ENCODE measurements around the gene BRWD1. TPM values are rescaled to one million over a fixed set of nuclear protein-coding genes. Genes with fewer than 3 reads are reported as not detected.

The BRWD1 gene
- total RNA-seq, 6 experiments from 2014 or later: 18.6 to 26.7 (median 21.9) TPM

DNA sequence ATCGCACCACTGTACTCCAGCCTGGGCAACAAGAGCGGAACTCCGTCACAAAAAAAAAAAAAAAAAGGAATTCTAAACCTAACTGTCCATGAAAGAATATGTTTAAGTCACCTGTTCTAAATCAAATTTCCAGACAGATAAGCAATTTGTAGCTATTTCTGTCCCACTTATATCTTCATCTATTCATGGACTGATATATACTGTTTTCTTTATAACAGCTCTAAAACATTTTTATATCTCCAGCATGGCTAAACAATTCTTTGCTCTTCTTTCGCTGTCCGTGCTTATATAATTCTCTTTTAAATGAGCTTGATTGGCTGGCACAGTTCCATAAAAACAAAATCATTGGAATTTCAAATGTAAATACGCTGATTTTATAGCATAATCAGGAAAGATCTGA is 30.5 kb downstream of the BRWD1 start:
- no peaks in the 10 kb centered on the region for H3K9me3 ChIP-seq
- H3K4me3 ChIP-seq: no peak overlapping the region
- DNase-seq (no peak), ATAC-seq (no peak)
- H3K36me3 ChIP-seq: peaks cover 0 to 21% (median 6%) of the 10 kb centered on the region in 4 donors
- intact Hi-C loops (cut with DNase I): no loop called here
- no peaks in the 10 kb centered on the region for H3K4me1 ChIP-seq
- no peaks in the 10 kb centered on the region for H3K27me3 ChIP-seq
- H3K27ac ChIP-seq: no peak overlapping the region
- 97% methylated on average over 6 of the region's 6 CpGs for WGBS (ENCODE audit: insufficient coverage, low coverage, low lambda C conversion rate, missing lambda C conversion rate)
- TF ChIP-seq POLR2A (IDR thresholded peaks at IDR 0.05): no peak
- TF ChIP-seq, protein P1, sequence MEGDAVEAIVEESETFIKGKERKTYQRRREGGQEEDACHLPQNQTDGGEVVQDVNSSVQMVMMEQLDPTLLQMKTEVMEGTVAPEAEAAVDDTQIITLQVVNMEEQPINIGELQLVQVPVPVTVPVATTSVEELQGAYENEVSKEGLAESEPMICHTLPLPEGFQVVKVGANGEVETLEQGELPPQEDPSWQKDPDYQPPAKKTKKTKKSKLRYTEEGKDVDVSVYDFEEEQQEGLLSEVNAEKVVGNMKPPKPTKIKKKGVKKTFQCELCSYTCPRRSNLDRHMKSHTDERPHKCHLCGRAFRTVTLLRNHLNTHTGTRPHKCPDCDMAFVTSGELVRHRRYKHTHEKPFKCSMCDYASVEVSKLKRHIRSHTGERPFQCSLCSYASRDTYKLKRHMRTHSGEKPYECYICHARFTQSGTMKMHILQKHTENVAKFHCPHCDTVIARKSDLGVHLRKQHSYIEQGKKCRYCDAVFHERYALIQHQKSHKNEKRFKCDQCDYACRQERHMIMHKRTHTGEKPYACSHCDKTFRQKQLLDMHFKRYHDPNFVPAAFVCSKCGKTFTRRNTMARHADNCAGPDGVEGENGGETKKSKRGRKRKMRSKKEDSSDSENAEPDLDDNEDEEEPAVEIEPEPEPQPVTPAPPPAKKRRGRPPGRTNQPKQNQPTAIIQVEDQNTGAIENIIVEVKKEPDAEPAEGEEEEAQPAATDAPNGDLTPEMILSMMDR (IDR thresholded peaks at IDR 0.05): no peak

DNA sequence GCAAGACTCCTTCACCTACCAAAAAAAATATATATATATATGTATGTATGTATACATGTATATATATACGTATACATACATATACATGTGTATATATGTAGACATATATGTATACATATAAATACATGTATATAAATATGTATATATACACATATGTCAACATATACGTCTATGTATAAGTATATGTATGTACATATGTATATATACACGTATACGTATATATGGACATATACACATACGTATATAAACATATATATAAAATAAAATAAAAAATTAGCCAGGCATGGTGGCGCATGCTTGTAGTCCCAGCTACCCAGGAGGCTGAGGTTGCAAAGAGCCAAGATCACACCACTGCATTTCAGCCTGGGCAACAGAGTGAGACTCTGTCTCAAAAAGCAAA is 31.6 kb downstream of the BRWD1 start:
- ATAC-seq (no peak), DNase-seq (no peak)
- H3K36me3 ChIP-seq: peaks cover 0 to 22% (median 2%) of the 10 kb centered on the region in 4 donors
- no peak overlapping the region for H3K27ac ChIP-seq
- no peaks in the 10 kb centered on the region for H3K4me1 ChIP-seq
- TF ChIP-seq POLR2A (IDR thresholded peaks at IDR 0.05): no peak
- TF ChIP-seq, protein P1 (IDR thresholded peaks at IDR 0.05): no peak
- H3K27me3 ChIP-seq: no peaks in the 10 kb centered on the region
- no peak overlapping the region for H3K4me3 ChIP-seq
- H3K9me3 ChIP-seq: no peaks in the 10 kb centered on the region
- WGBS (ENCODE audit: insufficient coverage, low coverage, low lambda C conversion rate, missing lambda C conversion rate): 93% methylated on average over 6 of the region's 6 CpGs
- intact Hi-C loops (cut with DNase I): no loop called here

DNA sequence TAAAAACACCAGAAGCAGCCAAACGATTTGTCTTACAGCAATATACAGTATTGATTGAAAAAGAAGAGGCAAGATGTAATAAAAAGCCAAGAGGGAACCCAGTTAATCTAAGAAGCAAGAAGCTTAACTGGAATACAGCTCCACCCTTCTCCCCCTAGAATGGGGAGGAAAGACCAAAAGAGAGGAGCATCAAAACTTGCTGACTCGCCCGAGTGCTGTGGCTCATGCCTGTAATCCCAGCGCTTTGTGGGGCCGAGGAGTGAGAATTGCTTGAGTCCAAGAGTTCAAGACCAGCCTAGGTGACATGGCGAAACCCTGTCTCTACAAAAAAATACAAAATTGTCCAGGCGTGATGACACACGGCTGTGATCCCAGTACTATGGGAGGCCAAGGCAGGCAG is 32.2 kb downstream of the BRWD1 start:
- Histone ChIP-seq H3K9me3 (no peaks in the 10 kb centered on the region), H3K4me1 (no peaks in the 10 kb centered on the region), H3K36me3 (peaks cover 0 to 22% (median 4%) of the 10 kb centered on the region in 4 donors), H3K27ac (no peak overlapping the region), H3K4me3 (no peak overlapping the region), H3K27me3 (no peaks in the 10 kb centered on the region)
- ATAC-seq (no peak), DNase-seq (no peak)
- TF ChIP-seq POLR2A (IDR thresholded peaks at IDR 0.05): no peak
- TF ChIP-seq, protein P1 (IDR thresholded peaks at IDR 0.05): no peak
- intact Hi-C loops (cut with DNase I): no loop called here
- WGBS (ENCODE audit: insufficient coverage, low coverage, low lambda C conversion rate, missing lambda C conversion rate): 92% methylated on average over 8 of the region's 8 CpGs

DNA sequence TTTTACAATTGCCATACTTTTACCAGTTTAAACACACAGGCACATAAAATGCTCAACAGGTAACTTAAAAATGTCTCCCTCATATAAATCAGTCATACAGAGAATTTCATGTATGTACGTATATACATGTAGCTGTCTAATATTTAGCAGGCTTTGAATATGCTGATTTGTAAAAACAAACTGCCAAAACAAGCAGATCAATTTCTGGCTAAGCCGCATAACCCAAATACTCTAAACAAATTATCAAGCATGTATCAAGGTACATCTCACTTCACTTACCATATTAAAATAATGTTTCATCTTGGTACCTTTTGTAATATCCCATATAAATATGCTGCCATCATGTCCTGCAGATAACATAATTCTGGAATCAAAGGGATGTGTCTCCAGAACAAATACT is 43.8 kb downstream of the BRWD1 start:
- intact Hi-C loops (cut with DNase I): no loop called here
- peak in 3 of 4 donors; percentile 25 to 50 (median 31) for ATAC-seq
- TF ChIP-seq POLR2A (IDR thresholded peaks at IDR 0.05): no peak
- TF ChIP-seq, protein P1 (IDR thresholded peaks at IDR 0.05): no peak
- Histone ChIP-seq H3K4me3 (no peak overlapping the region), H3K27ac (no peak overlapping the region), H3K4me1 (no peaks in the 10 kb centered on the region), H3K27me3 (no peaks in the 10 kb centered on the region), H3K9me3 (no peaks in the 10 kb centered on the region), H3K36me3 (peaks cover 7 to 53% (median 24%) of the 10 kb centered on the region in 4 donors)
- DNase-seq: no peak
- 28% methylated on average over 2 of the region's 2 CpGs for WGBS (ENCODE audit: insufficient coverage, low coverage, low lambda C conversion rate, missing lambda C conversion rate)

DNA sequence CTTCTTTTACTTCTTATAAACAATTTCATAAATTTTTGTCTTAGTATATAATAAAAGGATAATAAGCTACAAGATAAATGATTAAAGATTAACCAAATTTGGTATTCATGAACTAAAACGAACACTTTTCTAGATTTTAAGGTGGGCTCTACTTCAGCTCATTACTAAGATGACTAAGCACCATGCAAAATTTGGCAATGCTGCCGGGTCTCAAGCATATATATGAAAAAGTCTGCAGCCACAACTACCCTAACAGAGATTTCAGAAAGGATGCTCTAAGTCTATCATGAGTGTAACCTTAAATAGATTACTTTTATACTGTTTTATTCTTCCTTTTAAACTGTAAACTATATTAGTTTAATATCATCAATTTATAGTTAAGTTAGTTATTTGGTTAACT is 47.8 kb downstream of the BRWD1 start:
- Histone ChIP-seq H3K9me3 (no peaks in the 10 kb centered on the region), H3K27ac (no peak overlapping the region), H3K4me3 (no peak overlapping the region), H3K36me3 (peaks cover 7 to 68% (median 32%) of the 10 kb centered on the region in 4 donors), H3K4me1 (no peaks in the 10 kb centered on the region), H3K27me3 (no peaks in the 10 kb centered on the region)
- intact Hi-C loops (cut with DNase I): no loop called here
- DNase-seq (no peak), ATAC-seq (no peak)
- TF ChIP-seq POLR2A (IDR thresholded peaks at IDR 0.05): no peak
- TF ChIP-seq, protein P1 (IDR thresholded peaks at IDR 0.05): no peak
- 32% methylated on average over 2 of the region's 2 CpGs for WGBS (ENCODE audit: insufficient coverage, low coverage, low lambda C conversion rate, missing lambda C conversion rate)
